Sigmoid colon (tissue), 4 donors: Measurements from ENCODE around the gene MDM4.

Source experiments
- POLR2A ChIP-seq, 2 donors: fragments of 450-650 bp; IDR thresholded peaks; one replicate each; pipeline ENCODE4 v1.6.1; 2016; ENCODE audit warnings: antibody characterized with exemption in 2 of 2, mild to moderate bottlenecking in 2 of 2, moderate library complexity in 2 of 2
- POLR2AphosphoS5 ChIP-seq, 4 donors: sonication (generic); formaldehyde crosslinking; IDR thresholded peaks; one replicate each; pipeline ENCODE4 v1.6.1; 2017; ENCODE audit warnings: antibody characterized with exemption in 4 of 4
- TF ChIP-seq, protein P1 (sequence below), 4 experiments: fragments of 450-650 bp in 3 of 4; fragments of 200-600 bp in 1 of 4; IDR thresholded peaks; one replicate each; pipeline ENCODE4 v1.5.1; 2016 to 2019; ENCODE audit warnings: antibody characterized with exemption in 4 of 4, mild to moderate bottlenecking in 3 of 4, moderate library complexity in 2 of 4

DNA sequence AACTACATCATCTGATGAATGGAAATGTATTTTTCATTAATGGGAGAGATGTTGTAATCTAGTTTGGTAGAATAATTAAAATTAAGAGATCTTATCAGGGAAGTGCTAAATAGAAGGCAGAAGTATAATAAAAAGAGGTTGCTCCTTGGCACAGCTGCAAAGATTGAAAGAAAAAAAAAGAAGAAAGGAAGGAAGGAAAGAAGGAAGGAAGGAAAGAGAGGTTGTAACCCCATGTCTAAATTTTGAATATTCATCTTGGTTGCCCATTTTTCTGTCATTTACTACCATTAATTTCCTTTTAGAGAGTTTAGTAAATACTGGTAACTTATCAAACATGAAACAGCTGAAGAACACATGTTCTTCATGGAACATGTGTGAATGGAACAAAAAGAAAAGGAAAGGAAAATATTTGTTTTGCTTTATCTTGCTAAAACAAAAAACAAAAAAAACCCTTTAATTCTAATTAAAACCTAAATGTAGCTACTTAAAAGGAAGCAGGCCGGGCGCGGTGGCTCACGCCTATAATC is 10.5 kb upstream of the MDM4 start:
- TF ChIP-seq, protein P1, sequence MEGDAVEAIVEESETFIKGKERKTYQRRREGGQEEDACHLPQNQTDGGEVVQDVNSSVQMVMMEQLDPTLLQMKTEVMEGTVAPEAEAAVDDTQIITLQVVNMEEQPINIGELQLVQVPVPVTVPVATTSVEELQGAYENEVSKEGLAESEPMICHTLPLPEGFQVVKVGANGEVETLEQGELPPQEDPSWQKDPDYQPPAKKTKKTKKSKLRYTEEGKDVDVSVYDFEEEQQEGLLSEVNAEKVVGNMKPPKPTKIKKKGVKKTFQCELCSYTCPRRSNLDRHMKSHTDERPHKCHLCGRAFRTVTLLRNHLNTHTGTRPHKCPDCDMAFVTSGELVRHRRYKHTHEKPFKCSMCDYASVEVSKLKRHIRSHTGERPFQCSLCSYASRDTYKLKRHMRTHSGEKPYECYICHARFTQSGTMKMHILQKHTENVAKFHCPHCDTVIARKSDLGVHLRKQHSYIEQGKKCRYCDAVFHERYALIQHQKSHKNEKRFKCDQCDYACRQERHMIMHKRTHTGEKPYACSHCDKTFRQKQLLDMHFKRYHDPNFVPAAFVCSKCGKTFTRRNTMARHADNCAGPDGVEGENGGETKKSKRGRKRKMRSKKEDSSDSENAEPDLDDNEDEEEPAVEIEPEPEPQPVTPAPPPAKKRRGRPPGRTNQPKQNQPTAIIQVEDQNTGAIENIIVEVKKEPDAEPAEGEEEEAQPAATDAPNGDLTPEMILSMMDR (IDR thresholded peaks at IDR 0.05), result no peak
- TF ChIP-seq POLR2A (IDR thresholded peaks at IDR 0.05) (no peak), POLR2AphosphoS5 (IDR thresholded peaks at IDR 0.05) (no peak)
